SK-N-MC (cell line): ENCODE results near the gene MIPEP.

Experiments used
- EZH2 ChIP-seq: fragments of 200-600 bp; sonication (generic); IDR thresholded peaks from one replicate; pipeline ENCODE4 v1.6.1; 2017; ENCODE audit warnings: antibody characterized with exemption
- POLR2AphosphoS5 ChIP-seq: IDR thresholded peaks from 2 replicates; pipeline ENCODE4 v1.6.1; 2012; ENCODE audit warnings: mild to moderate bottlenecking, low read depth, low read length, borderline replicate concordance

DNA sequence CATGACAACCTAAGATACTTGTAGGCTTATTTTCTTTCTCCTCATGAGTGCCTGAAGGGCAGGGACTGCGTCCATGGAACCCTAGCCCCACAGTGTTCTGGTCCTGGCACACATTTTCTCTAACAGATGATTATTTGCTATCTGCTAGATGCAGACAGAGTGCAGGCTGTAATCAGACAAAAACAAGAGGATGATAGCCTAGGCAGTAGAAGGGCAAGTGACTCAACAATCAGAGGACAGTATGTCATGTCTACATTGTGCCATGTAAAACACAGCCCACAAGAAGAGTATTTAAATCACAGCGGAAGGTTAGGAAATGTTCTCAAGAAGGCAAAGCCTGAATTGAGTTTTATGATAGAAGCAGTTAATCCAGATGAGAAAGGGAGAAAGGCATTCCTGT is 29.3 kb downstream of the MIPEP start:
- TF ChIP-seq POLR2AphosphoS5 = no peak
- no peak for TF ChIP-seq EZH2
